Renal cortex interstitium (tissue), 3 donors: ENCODE data around the gene COA4. TPM values are rescaled to one million over a fixed set of nuclear protein-coding genes. Genes with fewer than 3 reads are reported as not detected.

Experiments
- polyA plus RNA-seq, 3 donors: library from polyadenylated mRNA; unstranded; fragments of 120-200 nt; gene quantifications; one replicate each; pipeline ENCODE4 v1.2.1, GENCODE V29; 2013; ENCODE audit not compliant: insufficient read length in 3 of 3

Gene COA4
- polyA plus RNA-seq, 3 donors: 66.2 to 74.0 (median 71.6) TPM

Other genes starting within 250 kb of the COA4 start
- gene PLEKHB1, start 230.3 kb downstream of the COA4 start, polyA plus RNA-seq: 10 to 100 TPM; 10.5 to 14.5 (median 12.2) TPM
- 100 to 1,000 TPM; 113 to 127 (median 117) TPM for gene RAB6A, start 115.8 kb downstream of the COA4 start, polyA plus RNA-seq
- 10 to 100 TPM; 53.5 to 75.1 (median 69.4) TPM for gene MRPL48, start 89.0 kb downstream of the COA4 start, polyA plus RNA-seq
- gene PAAF1, start 153 bp upstream of the COA4 start, polyA plus RNA-seq: 10 to 100 TPM; 32.9 to 39.7 (median 36.0) TPM
- 1 to 10 TPM; 4.8 to 6.1 (median 4.9) TPM for gene DNAJB13, start 74.2 kb upstream of the COA4 start, polyA plus RNA-seq
- 10 to 100 TPM; 65.1 to 73.2 (median 68.4) TPM for gene UCP2, start 106.0 kb upstream of the COA4 start, polyA plus RNA-seq
- 1 to 10 TPM; 2.0 to 3.2 (median 3.1) TPM for gene UCP3, start 132.2 kb upstream of the COA4 start, polyA plus RNA-seq